SK-MEL-5 (cell line): ENCODE measurements around the gene CCDC148. TPM values are rescaled to one million over a fixed set of nuclear protein-coding genes. Genes with fewer than 3 reads are reported as not detected.
A peak's percentile ranks its signal among the peaks of the same experiment; 100 is the strongest.
"Not testable (repeated sequence)": the region's sequence is repeated elsewhere in the genome, so short reads cannot be mapped to it uniquely, and the experiment has no call there.

Experiments used
- DNase-seq: peaks from one replicate; pipeline ENCODE4 v3.0.0-alpha.2; 2016; ENCODE audit warnings: low read depth, low spot score
- in situ Hi-C: cut with HindIII; loops from 2 replicates; pipeline ENCODE4 v1.10.0; 2016; ENCODE audit warnings: low sequenced_read_pairs, high pct_unique_total_duplicates, low pct_unique_long_range_greater_than_20kb
- total RNA-seq: library from RNA; depleted of rRNA; stranded (reverse); fragments of >200 nt; shearing (Covaris generic); gene quantifications from 2 replicates; pipeline ENCODE4 v1.2.3, GENCODE V29; 2014

The CCDC148 gene
- total RNA-seq, 1 experiment from 2014 or later: 0.13 TPM

GRCh38 chr2:158290225-158290624, 166.3 kb downstream of the CCDC148 start:
- in situ Hi-C loops: no loop called here
- no peak for DNase-seq

DNA sequence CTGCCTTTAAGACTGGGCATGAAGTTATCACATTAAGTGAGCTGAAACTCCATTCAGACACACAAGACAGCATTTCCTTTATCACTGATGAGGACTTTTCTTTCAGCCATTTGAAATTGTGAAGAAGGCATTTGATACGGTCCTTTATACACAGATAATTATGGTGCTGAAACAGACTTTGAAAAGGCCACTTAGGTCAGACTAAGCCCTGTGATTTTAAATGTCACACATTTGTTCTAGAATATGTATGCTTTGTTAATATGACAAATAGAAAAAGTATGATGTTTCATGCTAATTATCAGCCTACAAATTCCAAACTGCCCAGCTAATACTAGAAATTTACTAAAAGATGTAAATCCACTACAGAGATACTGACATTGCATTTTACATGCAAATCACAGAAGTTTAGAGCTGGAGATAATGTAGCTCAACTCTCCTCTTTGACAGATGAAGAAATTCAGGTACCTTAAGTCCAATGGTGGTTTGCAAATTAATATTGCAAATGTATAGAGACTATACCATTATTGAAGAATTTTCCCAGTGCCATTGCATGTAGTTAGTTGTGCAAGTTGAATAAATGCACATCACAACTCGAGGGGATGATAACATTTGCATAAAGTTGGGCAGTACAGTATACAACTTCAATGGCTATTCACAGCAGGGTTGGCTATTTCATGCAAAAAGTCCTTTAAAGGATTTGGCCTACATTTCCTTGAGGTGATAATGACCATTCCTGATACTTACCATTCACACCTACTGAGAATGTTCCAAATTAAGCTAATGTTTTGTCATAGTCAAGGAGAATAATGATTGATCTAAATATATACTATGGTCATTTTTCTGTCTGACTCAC, 179.7 kb downstream of the CCDC148 start:
- no peak for DNase-seq
- in situ Hi-C loops: no loop called here

DNA sequence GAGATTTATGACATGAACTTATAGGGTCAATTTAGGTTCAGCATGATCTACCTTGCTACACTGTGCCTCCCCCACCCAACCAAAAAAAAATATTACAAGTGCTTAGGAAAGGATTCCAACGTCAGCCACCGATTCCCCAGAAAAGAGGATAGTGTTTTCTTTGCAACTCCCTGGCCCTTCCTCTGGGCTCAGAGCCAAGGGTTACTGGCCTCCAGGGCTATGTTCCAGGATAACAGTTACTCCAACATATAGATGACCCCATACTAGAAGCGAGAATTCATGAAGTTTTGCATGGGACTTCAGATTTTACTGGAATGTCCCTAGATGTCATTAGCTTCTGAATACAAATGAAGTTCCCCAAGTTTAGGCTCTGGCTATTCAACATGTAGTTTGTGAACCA, 182.8 kb downstream of the CCDC148 start:
- DNase-seq: no peak
- in situ Hi-C loops: no loop called here

DNA sequence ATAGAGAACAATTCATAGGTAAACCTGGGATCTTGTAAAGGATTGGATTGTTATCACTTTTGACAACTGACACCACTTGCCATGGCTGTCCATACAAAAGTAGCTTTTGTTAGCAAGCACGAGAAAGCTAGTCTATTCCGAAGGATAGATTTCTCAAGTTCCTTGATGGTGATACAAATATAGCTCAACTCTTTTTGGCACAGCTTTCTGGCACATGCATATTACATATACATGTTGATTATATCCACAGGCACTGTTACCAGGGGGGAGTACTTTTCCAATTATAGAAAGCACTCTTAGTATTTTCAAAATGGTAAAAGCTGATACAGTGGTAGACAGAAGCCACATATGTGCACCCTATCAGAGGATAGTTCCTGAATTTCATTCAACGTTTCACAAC, 186.0 kb downstream of the CCDC148 start:
- in situ Hi-C loops: no loop called here
- DNase-seq: no peak

GRCh38 chr2:158269143-158269542, 187.4 kb downstream of the CCDC148 start:
- in situ Hi-C loops: no loop called here
- no peak for DNase-seq

DNA sequence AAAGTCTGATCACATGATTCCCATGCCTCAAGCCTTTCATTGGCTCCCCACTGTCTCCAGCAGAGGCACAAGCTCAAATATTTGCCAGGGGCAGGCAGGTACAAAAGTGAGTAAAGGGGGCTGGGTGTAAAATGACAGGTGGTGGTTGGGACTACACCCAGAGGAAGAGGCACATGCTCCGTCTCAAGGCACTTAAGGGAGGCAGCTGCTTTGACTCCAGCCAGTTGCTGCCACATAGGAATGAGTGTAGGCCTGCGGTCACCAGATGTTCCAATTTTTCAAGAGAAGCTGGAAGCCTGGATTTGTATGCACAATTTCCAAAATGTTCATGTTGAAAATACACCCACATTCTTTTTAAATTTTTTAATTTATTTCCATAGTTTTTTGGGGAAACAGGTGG, 190.4 kb downstream of the CCDC148 start:
- no peak for DNase-seq
- in situ Hi-C loops: no loop called here

GRCh38 chr2:158255257-158255656, 201.3 kb downstream of the CCDC148 start:
- DNase-seq: no peak
- in situ Hi-C loops: no loop called here

- DNase-seq: no peak
- in situ Hi-C loops: no loop called here
Observed at GRCh38 chr2:158253170-158253569, 203.4 kb downstream of the CCDC148 start.

DNA sequence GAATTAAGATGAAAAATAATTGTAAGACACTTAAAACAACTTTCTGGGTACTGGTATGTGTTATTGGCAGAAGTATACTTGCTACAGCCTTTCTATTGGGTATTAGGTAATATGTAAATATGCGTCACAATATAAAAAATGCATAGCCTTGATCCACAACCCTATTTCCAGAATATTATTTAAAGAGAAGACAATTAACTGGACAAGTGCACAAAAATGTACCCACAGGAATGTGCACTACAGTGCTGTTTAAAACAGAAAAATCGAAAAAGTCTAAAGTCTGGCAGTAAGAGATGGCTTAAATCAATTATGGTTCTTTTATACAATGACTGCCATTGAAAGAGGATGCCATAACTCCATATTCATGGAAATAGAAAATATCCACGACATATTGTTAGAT, 205.2 kb downstream of the CCDC148 start:
- in situ Hi-C loops: no loop called here
- DNase-seq: no peak

DNA sequence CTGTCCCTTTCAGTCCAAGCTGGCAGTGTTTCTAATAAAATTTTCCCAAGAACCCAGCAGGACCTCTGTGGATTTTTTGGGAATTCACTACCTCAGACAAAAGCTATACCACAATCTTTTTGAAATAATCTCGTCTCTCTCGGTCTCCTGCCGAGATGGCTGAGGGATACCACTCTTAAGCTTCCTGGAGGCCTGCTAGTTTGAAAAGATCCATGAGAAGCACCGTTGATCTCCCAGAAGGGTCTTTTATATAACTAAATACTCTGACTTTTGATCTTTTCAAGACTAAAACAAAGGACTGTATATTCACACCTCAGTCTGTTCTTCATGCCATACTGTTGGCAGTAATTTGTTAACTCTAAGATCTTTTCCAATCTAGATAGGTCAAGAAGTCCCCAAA, 213.2 kb downstream of the CCDC148 start:
- in situ Hi-C loops: no loop called here
- no peak for DNase-seq

- in situ Hi-C loops: no loop called here
- DNase-seq: no peak
Observed at GRCh38 chr2:158242280-158242679, 214.3 kb downstream of the CCDC148 start.

DNA sequence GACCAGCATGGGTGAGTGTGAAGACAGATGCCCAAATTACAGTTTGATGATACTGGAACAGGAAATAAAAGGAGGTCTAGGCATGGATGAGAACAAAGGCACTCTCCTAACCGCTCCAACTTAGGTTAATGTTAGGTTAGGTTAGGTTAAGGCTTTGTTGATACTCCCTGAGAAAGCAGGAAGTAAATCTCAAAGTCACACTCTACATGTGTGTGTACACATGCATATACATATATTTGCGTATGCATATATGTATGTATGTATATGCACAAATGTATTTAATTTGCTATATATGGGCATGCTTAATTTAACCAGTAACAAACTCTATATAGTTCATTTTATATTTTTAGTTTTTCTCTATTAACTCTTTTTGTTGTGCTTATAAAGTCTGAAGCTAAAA, 215.6 kb downstream of the CCDC148 start:
- in situ Hi-C loops: no loop called here
- no peak for DNase-seq

DNA sequence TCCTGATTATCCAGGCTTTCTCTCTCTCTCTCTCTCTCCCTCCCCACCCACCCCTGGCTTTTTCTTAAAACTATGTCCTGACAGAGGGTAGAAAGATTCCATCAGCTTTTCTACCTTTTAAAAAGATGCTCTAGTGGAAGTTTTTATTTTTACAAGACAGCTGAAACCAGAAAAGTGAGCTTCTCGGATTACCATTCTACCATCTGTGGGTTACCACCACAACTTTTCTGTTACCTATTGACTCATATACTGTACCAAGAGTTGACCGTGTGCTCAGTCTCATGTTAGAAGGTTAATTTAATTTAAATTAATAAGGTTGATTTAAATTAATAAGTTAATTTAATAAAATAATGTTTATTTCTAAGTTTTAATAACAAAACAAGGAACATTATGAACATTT, 217.3 kb downstream of the CCDC148 start:
- DNase-seq: no peak
- in situ Hi-C loops: no loop called here

DNA sequence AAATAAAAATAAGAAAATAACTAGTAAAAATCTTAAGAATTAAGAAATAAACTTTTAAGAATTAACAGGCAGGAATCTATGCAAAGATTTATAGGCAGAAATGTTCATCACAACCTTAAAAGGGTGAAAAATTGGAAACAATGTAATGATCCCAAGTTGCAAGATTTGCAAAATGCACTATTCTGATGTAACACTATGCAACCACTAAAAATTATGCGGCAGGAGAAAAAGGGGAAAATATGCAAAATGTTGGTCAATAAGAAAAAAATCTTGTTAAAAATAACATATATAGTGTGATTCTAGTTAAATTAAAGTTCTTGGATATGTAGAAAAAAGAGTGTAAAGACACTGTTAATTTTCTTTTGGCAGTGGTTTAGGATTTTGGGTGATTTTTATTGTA, 222.1 kb downstream of the CCDC148 start:
- no peak for DNase-seq
- in situ Hi-C loops: no loop called here

DNA sequence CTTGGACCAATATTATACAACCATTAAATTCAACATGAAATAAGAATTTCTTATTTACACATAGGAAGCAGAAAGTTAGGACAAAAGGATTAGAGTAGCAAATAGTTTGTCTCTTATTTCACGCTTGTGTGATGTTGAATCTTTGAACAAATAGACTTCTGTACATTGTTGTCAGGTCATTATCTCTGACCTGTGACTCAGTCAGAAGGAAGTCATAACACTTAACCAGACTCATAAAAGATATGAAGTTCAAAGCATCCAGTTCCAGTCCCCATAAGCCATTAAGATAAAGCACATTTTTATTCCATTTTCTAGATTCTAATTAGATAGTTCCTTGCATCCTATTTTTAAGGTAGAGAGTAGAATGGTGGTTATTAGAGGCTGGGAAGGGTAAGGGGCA, 224.1 kb downstream of the CCDC148 start:
- DNase-seq: peak; percentile 28
- in situ Hi-C loops: no loop called here

DNA sequence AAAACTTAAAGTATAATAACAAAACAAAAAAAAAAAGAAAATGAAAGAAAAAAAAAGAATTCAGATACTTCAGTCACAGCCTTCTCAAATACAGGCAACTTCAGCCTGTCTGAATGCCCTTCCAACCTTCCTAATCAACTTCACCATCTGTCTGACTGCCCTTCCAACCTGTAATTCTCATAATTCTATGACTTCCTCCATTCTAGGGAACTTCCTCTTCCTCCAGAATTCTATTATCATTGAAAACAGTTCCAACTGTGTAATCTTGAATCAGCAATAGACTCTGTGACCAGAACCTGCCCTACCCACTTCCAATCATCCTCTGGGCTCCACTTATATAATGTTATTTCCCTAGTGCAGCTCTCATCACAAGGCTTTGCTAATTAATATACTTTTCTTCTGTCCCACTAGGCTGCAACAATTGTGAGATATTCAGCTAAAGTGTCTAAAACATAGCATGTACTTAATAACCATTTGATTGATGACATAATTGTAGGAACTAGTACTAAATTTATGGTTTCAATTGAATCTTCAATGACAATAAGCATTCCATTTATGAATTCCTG, 227.5 kb downstream of the CCDC148 start:
- in situ Hi-C loops: no loop called here

DNA sequence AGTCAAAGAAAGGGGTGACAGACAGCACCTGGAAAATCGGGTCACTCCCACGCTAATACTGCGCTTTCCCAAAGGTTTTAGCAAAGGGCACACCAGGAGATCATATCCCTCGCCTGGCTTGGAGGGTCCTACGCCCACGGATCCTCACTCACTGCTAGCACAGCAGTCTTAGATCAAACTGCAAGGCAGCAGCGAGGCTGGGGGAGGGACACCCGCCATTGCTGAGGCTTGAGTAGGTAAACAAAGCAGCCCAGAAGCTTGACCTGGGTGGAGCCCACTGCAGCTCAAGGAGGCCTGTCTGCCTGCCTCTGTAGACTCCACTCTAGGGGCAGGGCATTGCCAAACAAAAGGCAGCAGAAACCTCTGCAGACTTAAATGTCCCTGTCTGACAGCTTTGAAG, 233.5 kb downstream of the CCDC148 start:
- in situ Hi-C loops, DNase-seq: not testable (repeated sequence)

More for the DNA sequence above, 227.5 kb downstream of the CCDC148 start:
- DNase-seq: no peak

- in situ Hi-C loops: no loop called here
- DNase-seq: no peak
Observed at GRCh38 chr2:158221063-158222020, 235.2 kb downstream of the CCDC148 start.
